ENCODE results near the gene MOCS3.
A peak's percentile ranks its signal among the peaks of the same experiment; 100 is the strongest.
"Not testable (repeated sequence)": the region's sequence is repeated elsewhere in the genome, so short reads cannot be mapped to it uniquely, and the experiment has no call there.

MOCS3 gene

DNA sequence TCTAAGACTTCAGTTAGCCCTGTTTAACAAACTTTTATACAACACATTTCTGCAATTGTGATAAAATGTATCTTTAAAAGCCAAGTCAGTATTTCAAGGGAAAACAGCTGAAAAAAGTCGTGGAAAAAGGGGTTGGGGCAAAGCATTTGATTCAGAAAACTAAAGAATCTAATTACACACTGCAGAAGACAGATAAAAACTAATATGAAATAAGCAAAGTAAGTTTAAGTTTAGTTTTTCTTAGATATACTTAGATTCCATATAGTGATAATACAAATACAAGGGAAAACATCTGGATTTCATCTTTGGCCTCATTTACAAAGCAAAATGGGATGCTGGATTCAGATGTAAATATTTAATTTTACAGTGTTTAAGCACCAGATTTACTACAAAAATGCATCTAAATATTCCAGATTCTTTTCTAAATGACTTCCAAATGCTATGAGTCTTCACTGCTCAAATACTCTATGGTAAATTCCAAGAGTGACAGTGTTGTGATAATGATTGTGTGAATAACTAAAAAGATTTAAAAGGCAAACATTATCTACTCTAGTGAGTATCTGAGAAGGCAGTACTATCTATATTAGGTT lies 25.8 kb upstream of the MOCS3 start:
- no peak for DNase-seq

- DNase-seq, result no peak
These were observed 25.0 kb upstream of the MOCS3 start for GRCh38 chr20:50933589-50933988.

DNA sequence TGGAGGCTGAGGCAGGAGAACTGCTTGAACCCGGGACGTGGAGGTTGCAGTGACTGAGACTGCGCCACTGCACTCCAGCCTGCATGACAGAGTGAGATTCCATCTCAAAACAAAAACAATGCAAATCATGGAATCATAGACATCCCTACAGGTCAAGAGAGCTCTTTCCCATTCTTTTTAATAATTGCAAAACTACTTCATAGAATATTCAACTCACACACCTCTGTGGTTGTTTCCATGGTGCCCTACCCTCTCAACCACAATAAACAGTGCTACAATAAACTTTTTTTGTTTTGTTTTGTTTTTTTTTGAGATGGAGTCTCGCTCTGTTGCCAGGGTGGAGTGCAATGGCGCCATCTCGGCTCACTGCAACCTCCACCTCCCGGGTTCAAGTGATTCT lies 15.5 kb upstream of the MOCS3 start:
- no peak for DNase-seq

DNA sequence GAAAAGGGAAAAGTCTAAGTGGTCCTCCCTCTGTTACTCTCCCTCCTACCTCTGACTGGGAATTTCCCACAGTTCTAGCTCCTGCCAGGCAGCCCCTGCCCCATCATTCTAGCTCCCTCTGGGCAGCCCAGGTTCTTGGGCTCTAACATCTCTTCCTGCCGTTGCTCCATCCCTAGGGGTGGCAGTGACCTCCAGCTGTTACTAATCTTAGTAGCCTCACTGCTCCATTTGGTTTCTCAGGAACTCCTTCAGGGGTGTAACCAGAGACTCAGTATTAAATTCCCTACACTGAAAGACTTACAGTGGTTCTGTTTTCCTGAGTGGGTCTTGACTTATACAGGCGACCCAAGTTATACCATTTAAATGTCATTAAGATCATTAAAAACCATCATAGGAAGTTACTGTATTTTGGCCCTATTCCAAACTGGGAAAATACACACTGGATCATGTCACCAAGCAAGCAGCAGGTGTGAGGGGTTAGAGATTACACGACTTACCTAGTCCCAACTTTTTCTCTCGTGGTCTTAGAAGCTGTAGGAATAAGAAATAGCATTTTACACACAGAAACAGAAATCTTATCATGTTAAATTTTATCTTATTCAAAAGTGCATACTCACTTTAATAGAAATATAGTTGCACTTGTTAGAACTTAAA lies 10.4 kb upstream of the MOCS3 start:
- no peak for DNase-seq

- no peak for DNase-seq
These were observed 5.4 kb upstream of the MOCS3 start for GRCh38 chr20:50953196-50953595.

DNA sequence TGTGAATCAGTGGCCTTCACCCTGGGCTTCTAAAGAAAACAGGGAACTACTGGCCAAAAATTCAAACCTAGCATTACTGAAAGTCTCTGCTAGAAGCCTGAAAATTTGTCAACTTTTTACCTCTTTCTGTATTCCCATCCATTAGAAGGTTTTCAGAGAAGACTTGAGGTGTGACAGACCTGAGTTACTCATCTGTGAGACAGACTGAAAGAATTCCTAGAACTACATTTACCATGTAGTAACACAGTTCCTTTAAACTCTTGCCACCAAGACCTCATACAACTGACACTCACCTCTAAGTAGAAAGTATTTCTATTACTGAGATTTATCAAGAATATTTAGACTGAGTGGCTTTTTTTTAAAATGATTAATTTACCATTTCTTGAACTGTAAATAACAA lies 4.8 kb upstream of the MOCS3 start:
- no peak for DNase-seq

DNA sequence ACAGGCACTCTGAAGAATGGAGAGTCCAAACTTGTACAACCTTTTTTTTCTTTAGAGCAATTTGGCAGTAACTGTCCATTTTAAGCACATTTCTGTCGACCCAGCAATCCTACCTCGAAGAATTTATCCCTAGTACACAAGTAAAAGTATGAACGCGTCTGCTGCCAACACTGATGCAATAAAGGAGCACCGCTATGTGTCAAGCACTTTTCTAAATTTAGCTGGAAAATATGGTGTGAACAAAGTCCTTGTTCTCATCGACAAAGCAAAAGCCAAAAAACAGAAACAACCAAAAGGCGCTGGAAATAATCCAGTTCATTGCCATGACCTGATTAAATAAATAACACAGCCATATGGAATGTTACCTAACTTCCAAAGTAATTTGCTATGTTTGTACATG lies 1.3 kb upstream of the MOCS3 start:
- no peak for DNase-seq

GRCh38 chr20:50957798-50958614 lies 612 bp upstream of the MOCS3 start, which contains the start of gene DPM1:
DPM1 (minus strand) TSS chr20:50958532; CDS start chr20:50958523, 9 bp downstream.
- DNase-seq, result peak; percentile 95

GRCh38 chr20:50959543-50960126 lies 1.0 kb downstream of the MOCS3 start:
- no peak for DNase-seq

DNA sequence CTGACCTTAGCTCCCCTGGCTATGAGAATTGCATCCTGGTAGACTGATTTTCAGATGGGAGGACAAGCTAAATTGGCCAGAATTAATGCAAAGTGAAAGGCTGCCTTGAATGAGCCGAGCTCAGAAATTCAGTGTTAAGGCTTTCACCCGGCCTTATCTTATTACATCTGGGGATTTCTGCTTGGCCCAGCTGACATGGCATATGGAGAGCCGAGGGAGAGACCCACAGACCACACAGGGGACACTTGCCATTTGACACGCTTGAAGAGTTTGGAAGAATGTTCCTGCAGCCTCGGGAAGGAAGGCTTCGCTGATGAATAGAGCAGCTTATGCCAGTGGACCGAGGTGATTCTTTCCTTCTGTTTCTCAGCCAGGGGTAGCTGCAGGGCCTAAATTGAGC lies 9.0 kb downstream of the MOCS3 start:
- DNase-seq, result no peak

DNA sequence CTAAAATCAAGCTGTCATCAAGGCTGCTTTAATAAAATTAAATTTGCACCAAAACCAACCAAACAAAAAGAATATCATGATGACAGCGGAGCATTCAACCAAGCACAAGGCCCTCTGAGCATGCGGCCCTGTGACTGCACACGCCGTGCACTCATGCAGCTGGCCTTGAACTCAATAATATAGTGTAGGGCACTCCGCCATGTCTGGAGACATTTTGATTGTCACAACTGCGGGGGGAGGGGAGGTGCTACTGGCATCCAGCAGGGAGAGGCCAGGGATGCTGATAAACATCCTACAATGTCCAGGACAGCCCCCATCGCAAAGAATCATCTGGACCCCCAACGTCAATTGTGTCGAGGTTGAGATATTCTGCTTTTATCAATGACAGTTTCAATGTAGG lies 9.7 kb downstream of the MOCS3 start:
- DNase-seq, result no peak

DNA sequence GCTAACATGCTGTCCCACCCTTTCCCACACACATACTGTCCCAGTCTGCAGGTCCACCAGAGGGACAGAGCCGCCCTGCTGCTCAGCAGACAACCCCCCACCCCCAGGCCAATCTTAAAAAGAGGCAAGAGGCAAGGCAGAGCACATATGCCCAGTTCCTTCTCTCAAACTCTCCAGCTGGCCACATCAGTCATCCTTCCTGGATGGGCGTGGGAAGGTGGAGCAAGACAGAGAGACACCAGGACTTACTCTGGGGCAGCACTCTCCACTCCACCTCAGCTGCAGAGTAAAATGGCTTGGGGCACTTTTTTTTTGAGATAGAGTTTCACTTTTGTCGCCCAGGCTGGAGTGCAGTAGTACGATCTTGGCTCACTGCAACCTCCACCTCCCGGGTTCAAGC lies 10.8 kb downstream of the MOCS3 start:
- no peak for DNase-seq

DNA sequence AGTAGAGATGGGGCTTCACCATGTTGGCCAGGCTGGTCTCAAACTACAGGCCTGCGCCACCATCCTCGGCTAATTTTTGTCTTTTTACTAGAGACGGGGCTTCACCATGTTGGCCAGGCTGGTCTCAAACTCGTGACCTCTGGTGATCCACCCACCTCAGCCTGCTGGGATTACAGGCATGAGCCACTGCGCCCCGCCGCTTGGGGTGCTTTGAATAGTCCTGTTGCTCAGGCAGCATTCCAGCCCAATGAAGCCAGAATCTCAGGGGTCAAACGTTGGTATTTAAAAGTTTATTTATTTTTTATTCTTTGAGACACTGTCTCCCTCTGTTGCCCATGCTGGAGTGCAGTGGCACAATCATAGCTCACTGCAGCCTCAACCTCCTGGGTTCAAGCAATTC lies 11.3 kb downstream of the MOCS3 start:
- no peak for DNase-seq

DNA sequence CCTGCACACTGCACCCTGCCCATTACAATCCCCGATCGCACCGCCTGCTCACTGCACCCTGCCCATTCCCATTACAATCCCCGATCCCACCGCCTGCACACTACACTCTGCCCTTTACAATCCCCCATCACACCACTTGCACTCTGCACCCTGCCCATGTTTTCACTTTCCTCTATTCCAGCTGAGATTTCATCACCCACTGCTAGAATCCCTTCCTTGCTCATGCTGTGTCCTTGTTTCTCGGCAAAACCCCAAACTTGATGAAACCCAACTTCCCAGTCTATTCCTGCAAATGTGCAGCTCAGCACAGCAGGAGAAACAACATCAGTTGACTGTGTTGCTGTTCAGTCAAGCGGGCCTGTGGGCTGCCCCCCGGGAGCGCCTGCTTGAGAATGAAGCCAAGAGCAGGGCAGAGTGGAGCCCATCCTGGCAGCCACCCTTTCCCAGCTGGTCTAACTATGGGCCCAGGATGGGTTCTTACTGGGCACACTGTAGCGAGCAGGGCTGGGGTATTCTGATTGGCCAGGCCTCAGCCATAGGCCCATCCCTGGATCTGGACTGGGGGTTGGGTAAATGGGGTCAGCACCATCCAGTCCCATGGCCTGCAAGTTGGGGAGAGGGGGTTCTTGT lies 17.2 kb downstream of the MOCS3 start:
- DNase-seq, result no peak

GRCh38 chr20:50977066-50978021 lies 18.7 kb downstream of the MOCS3 start:
- DNase-seq, result no peak

GRCh38 chr20:50978533-50978932 lies 19.9 kb downstream of the MOCS3 start:
- DNase-seq, result not testable (repeated sequence)

DNA sequence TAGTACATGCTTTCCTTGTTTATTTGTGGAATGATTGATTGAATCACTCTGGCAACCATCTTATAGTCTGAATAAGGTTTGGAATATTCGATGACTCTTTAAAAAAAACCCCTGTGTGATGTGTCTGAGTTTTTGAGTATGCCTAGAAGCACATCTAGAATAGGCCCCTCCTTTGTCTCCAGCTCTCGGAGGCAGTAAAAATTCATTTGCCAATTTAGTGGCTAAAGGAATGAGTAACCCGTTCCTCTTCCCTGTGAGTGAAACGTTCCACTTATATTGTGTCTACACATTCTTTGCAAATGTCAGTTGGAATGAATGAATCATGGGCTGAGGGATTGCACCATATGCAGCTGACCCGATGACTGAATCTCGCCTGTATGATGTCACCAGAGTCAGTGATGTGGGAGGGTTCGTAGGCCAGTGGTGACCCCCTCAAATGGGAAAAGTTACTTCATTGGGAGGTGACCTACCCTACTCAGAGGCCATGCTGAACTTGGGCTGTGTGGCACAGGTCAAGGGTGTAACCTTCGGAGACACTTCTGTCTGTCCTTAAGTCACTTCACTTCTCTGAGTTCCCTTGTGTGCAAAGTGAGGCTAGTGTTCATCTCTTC lies 21.6 kb downstream of the MOCS3 start:
- no peak for DNase-seq

DNA sequence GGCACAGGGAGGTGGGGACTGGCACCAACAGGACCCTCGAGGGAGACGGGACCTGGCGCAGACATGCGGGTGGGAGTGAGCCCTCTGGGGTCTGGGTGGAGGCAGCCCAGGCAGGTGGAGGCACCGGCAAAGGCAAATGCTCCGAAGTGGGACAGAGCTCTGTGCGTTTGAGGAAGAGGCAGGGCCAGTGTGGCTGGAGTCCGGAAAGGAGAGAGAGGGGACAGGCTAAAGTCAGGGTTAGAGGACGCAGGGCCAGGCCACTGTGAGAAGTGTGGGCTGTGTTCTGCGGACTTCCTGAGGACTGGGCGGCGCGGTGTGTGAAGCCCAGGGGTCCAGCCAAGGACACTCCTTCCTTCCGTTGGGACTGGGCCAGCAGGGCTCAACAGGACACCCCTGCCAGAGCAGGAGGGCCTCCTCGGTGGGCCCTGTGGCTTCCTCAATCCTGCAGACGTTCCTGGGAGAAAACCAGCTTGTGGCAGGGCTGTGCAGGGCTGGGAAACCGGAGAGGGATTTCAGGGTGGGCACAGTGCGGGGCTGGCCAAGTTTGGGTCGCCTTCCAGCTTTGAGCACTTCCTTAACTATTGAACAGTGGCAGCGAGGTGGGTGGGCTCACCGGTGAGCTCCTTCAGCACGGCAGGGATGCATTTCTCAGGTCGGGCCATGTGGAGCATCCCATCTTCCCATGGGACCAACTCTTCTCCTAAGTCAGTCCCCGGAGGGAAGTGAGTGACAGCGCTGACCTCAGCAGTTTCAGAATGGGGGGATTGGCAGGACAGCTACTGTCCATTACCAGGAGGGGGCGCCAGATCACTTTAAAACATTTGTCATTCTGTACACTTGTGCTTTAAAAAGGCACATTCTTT lies 22.5 kb downstream of the MOCS3 start:
- DNase-seq, result peak; percentile 63

- no peak for DNase-seq
These were observed 23.1 kb downstream of the MOCS3 start for GRCh38 chr20:50981714-50982048.

GRCh38 chr20:50982363-50982762 lies 23.7 kb downstream of the MOCS3 start:
- DNase-seq, result peak; percentile 54

DNA sequence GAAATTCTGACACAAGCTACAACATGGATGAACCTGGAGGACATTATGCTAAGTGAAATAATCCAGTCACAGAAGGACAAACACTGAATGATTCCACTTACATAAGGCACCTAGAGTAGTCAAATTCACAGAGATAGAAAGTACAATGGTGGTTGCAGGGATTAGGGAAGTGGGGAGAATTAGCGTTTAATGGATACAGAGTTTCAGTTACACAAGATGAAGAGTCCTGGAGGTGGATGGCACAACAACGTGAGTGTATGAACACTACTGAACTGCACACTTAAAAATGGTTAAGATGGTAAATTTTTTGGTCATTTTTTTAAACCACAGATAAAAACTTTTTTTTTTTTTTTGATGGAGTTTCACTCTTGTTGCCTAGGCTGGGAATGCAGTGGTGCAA lies 24.7 kb downstream of the MOCS3 start:
- no peak for DNase-seq

All from right forelimb (tissue), 1 donor.